Urinary bladder (tissue), 4 donors: ENCODE measurements around the gene POLR2M. TPM values are rescaled to one million over a fixed set of nuclear protein-coding genes. Genes with fewer than 3 reads are reported as not detected.
A peak's percentile ranks its signal among the peaks of the same experiment; 100 is the strongest.

Experiments used
- DNase-seq: peaks from one replicate; pipeline ENCODE4 v3.0.0-alpha.2; 2015; ENCODE audit errors: extremely low spot score
- H3K27ac ChIP-seq: one replicate; pipeline ENCODE4 v1.5.1; 2013; ENCODE audit warnings: low read depth, mild to moderate bottlenecking, moderate library complexity
- H3K36me3 ChIP-seq: one replicate; pipeline ENCODE4 v1.6.1; 2013; ENCODE audit warnings: mild to moderate bottlenecking, moderate library complexity; ENCODE audit not compliant: insufficient read depth
- H3K4me1 ChIP-seq: one replicate; pipeline ENCODE4 v1.6.1; 2013; ENCODE audit warnings: mild to moderate bottlenecking, moderate library complexity; ENCODE audit not compliant: insufficient read depth
- H3K4me3 ChIP-seq: one replicate; pipeline ENCODE4 v1.5.1; 2013; ENCODE audit warnings: low read depth, low read length
- WGBS: extraction: QIAGEN DNeasy Blood & Tissue Kit; methylation state at CpG from one replicate; pipeline ENCODE4 v1.1.7; 2013; 5-methylcytosine and 5-hydroxymethylcytosine counted together
- polyA plus RNA-seq: library from polyadenylated mRNA; stranded (reverse); fragments of 200-250 nt; gene quantifications from one replicate; pipeline ENCODE4 v1.2.3, GENCODE V29; 2013
- total RNA-seq: library from RNA; depleted of rRNA; stranded (reverse); fragments of >200 nt; gene quantifications from one replicate; pipeline ENCODE4 v1.2.3, GENCODE V29; 2014
- donor health status: healthy with polysubstance abuse.
- donor health status: healthy.

Gene POLR2M
- total and polyA plus RNA-seq, 2 donors = 195 to 320 TPM

- H3K4me1 ChIP-seq = peaks cover 1% of the 10 kb centered on the region
- H3K4me3 ChIP-seq = no peak overlapping the region
- H3K27ac ChIP-seq = no peak overlapping the region
Observed at GRCh38 chr15:57680021-57680420, 26.5 kb upstream of the POLR2M start.

GRCh38 chr15:57681011-57681410 lies 25.5 kb upstream of the POLR2M start:
- DNase-seq = no peak
- Histone ChIP-seq H3K27ac (no peak overlapping the region), H3K36me3 (peaks cover 2% of the 10 kb centered on the region), H3K4me3 (no peak overlapping the region), H3K4me1 (peaks cover 1% of the 10 kb centered on the region)
- 96% methylated on average over 1 of the region's 1 CpG for WGBS

More at GRCh38 chr15:57680021-57680420, 26.5 kb upstream of the POLR2M start:
- no peak for DNase-seq
- H3K36me3 ChIP-seq = peaks cover 2% of the 10 kb centered on the region
- WGBS = 96% methylated on average over 1 of the region's 1 CpG

DNA sequence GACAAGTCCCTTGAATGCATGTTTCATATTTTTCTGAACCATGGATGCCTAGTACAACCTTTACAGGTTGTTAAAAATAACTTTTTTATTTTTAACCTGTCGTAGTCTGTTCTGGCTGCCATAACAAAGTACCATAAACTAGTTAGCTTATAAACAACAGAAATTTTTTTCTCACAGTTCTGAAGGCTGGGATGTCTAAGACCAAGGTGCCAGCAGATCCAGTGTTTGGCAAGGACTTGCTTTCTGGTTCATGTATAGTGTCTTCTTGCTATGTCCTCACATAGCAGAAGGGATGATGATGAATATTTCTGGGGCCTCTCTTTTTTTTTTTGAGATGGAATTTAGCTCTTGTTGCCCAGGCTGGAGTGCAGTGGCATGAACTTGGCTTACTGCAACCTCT lies 23.0 kb upstream of the POLR2M start:
- Histone ChIP-seq H3K4me1 (no peaks in the 10 kb centered on the region), H3K4me3 (no peak overlapping the region), H3K27ac (no peak overlapping the region), H3K36me3 (peaks cover 2% of the 10 kb centered on the region)
- 60% methylated on average over 1 of the region's 1 CpG for WGBS
- DNase-seq = no peak

GRCh38 chr15:57684491-57685151 lies 21.9 kb upstream of the POLR2M start:
- H3K36me3 ChIP-seq = peaks cover 2% of the 10 kb centered on the region
- no peak overlapping the region for H3K4me3 ChIP-seq
- no peak for DNase-seq
- 66% methylated on average over 8 of the region's 8 CpGs for WGBS
- no peak overlapping the region for H3K27ac ChIP-seq
- H3K4me1 ChIP-seq = no peaks in the 10 kb centered on the region

- Histone ChIP-seq H3K27ac (no peak overlapping the region), H3K4me3 (no peak overlapping the region), H3K4me1 (no peaks in the 10 kb centered on the region), H3K36me3 (peaks cover 2% of the 10 kb centered on the region)
- DNase-seq = no peak
- WGBS = 63% methylated on average over 7 of the region's 7 CpGs
Observed at GRCh38 chr15:57685306-57686095, 21.0 kb upstream of the POLR2M start.

- DNase-seq = no peak
- no peak overlapping the region for H3K4me3 ChIP-seq
- H3K4me1 ChIP-seq = no peaks in the 10 kb centered on the region
- WGBS = 75% methylated on average over 4 of the region's 4 CpGs
- H3K36me3 ChIP-seq = peaks cover 2% of the 10 kb centered on the region
- no peak overlapping the region for H3K27ac ChIP-seq
Observed at GRCh38 chr15:57686657-57687056, 19.9 kb upstream of the POLR2M start.

- H3K4me1 ChIP-seq = no peaks in the 10 kb centered on the region
- no peak overlapping the region for H3K27ac ChIP-seq
- WGBS = 89% methylated on average over 6 of the region's 6 CpGs
- DNase-seq = no peak
- H3K36me3 ChIP-seq = no peaks in the 10 kb centered on the region
- H3K4me3 ChIP-seq = no peak overlapping the region
Observed at GRCh38 chr15:57690341-57690966, 16.1 kb upstream of the POLR2M start.

- WGBS = 23% methylated on average over 1 of the region's 1 CpG
- Histone ChIP-seq H3K27ac (no peak overlapping the region), H3K4me1 (peaks cover under 1% of the 10 kb centered on the region), H3K36me3 (no peaks in the 10 kb centered on the region), H3K4me3 (no peak overlapping the region)
- no peak for DNase-seq
Observed at GRCh38 chr15:57691082-57691481, 15.4 kb upstream of the POLR2M start.

- WGBS = 46% methylated on average over 1 of the region's 1 CpG
- H3K4me1 ChIP-seq = peaks cover 3% of the 10 kb centered on the region
- DNase-seq = peak; percentile 54
- H3K36me3 ChIP-seq = no peaks in the 10 kb centered on the region
- H3K4me3 ChIP-seq = no peak overlapping the region
- no peak overlapping the region for H3K27ac ChIP-seq
Observed at GRCh38 chr15:57692709-57693108, 13.8 kb upstream of the POLR2M start.

- Histone ChIP-seq H3K36me3 (no peaks in the 10 kb centered on the region), H3K4me3 (no peak overlapping the region), H3K4me1 (peaks cover 3% of the 10 kb centered on the region), H3K27ac (no peak overlapping the region)
- DNase-seq = no peak
- WGBS = 27% methylated on average over 1 of the region's 1 CpG
Observed at GRCh38 chr15:57694279-57694678, 12.2 kb upstream of the POLR2M start.

DNA sequence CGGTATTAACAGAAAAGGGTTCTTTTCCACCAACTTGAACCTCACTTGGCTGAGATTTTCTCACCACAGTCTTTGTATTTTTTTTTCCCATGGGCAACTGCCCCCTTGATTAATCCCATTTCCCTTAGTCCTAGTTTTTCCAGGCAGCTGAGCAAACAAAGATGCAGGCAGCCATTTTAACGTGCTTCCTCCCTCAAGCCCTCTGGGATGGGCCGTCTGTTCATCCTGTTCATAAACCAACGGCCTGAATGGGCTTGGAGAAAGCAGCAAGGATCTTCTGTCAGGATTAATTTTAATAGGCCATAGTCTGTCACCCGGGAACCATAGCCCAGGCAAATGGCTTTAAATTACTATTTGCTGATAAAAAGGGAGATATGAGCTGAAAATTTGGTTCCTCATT lies 10.4 kb upstream of the POLR2M start:
- no peaks in the 10 kb centered on the region for H3K36me3 ChIP-seq
- no peak overlapping the region for H3K4me3 ChIP-seq
- no peak for DNase-seq
- peaks cover 3% of the 10 kb centered on the region for H3K4me1 ChIP-seq
- WGBS = 66% methylated on average over 5 of the region's 5 CpGs
- no peak overlapping the region for H3K27ac ChIP-seq

- no peak for DNase-seq
- H3K27ac ChIP-seq = no peak overlapping the region
- 93% methylated on average over 4 of the region's 4 CpGs for WGBS
- no peaks in the 10 kb centered on the region for H3K36me3 ChIP-seq
- H3K4me3 ChIP-seq = no peak overlapping the region
- H3K4me1 ChIP-seq = peaks cover 3% of the 10 kb centered on the region
Observed at GRCh38 chr15:57697588-57697987, 8.9 kb upstream of the POLR2M start.

DNA sequence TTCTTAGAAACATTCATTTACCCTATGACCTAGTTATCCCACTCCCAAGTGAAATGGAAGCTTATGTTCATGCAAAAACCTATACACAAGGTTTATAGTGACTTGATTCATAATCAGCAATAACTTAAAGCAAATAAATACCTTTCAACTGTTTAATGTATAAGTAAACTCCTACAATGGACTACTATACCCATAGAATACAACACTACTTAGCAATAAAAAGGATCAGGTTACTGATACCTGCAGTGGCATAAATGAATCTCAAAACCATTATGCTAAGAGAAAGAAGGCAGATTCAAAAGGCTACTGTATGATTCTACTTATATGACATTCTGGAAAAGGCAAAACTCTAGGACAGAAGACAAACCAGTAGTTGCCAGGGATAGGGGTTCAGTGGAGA lies 8.3 kb upstream of the POLR2M start:
- Histone ChIP-seq H3K36me3 (no peaks in the 10 kb centered on the region), H3K4me3 (no peak overlapping the region), H3K27ac (no peak overlapping the region)

GRCh38 chr15:57698991-57699390 lies 7.5 kb upstream of the POLR2M start:
- Histone ChIP-seq H3K4me1 (peaks cover 3% of the 10 kb centered on the region), H3K4me3 (no peak overlapping the region), H3K36me3 (no peaks in the 10 kb centered on the region), H3K27ac (no peak overlapping the region)
- WGBS = 73% methylated on average over 4 of the region's 4 CpGs
- DNase-seq = no peak

More for the DNA sequence above, 8.3 kb upstream of the POLR2M start:
- no peak for DNase-seq
- peaks cover 3% of the 10 kb centered on the region for H3K4me1 ChIP-seq
